ENCODE data around the gene MAP3K4. TPM values are rescaled to one million over a fixed set of nuclear protein-coding genes. Genes with fewer than 3 reads are reported as not detected.

The MAP3K4 gene
- total RNA-seq, 1 donor from 2014 or later = 59.8 TPM

DNA sequence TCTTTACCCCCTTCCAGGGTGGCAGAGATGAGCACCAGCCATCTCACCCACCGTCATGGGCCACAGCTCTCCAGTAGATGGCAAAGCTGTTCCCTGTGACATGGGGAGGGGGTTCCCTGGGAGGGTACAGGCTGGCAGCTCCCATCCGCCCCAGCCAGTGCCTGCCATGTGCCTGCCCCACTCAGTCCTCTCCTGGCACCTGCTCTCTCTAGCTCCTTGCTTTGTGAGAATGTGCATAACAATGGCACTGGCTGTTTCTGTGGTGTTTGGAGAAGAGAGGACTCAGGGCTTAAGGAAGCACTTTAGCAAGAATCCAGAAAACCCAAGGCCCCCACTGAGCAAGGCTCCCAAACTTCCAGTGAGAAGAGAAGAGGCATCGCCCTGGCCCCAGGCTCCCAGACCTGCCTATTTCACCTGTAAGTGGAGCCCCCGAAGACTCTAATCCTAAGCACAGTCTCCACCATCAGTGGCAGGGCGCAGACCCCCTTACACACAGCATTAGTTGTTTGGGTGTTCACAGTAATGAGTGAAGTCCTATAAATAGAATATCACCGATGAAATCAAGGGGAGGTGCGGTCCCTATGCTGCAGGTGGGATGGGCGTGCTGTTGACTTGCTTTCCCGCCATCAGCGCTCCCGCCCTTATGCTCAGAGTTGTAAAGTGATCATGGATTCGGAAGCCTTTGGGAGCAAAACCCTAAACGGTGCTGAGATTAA lies 172.1 kb downstream of the MAP3K4 start:
- Mint-ChIP-seq H3K36me3 (peaks cover 7% of the 10 kb centered on the region), H3K9me3 (no peaks in the 10 kb centered on the region), H3K27ac (no peak overlapping the region), H3K4me1 (peaks cover 4% of the 10 kb centered on the region), H3K27me3 (ENCODE audit: low read depth) (no peaks in the 10 kb centered on the region), H3K4me3 (no peak overlapping the region)
- no peak for DNase-seq (ENCODE audit: low spot score in 2 of 2, unreplicated experiment in 2 of 2)
- TF ChIP-seq, protein P1, sequence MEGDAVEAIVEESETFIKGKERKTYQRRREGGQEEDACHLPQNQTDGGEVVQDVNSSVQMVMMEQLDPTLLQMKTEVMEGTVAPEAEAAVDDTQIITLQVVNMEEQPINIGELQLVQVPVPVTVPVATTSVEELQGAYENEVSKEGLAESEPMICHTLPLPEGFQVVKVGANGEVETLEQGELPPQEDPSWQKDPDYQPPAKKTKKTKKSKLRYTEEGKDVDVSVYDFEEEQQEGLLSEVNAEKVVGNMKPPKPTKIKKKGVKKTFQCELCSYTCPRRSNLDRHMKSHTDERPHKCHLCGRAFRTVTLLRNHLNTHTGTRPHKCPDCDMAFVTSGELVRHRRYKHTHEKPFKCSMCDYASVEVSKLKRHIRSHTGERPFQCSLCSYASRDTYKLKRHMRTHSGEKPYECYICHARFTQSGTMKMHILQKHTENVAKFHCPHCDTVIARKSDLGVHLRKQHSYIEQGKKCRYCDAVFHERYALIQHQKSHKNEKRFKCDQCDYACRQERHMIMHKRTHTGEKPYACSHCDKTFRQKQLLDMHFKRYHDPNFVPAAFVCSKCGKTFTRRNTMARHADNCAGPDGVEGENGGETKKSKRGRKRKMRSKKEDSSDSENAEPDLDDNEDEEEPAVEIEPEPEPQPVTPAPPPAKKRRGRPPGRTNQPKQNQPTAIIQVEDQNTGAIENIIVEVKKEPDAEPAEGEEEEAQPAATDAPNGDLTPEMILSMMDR (IDR thresholded peaks at IDR 0.05; ENCODE audit: unreplicated experiment) = no peak

DNA sequence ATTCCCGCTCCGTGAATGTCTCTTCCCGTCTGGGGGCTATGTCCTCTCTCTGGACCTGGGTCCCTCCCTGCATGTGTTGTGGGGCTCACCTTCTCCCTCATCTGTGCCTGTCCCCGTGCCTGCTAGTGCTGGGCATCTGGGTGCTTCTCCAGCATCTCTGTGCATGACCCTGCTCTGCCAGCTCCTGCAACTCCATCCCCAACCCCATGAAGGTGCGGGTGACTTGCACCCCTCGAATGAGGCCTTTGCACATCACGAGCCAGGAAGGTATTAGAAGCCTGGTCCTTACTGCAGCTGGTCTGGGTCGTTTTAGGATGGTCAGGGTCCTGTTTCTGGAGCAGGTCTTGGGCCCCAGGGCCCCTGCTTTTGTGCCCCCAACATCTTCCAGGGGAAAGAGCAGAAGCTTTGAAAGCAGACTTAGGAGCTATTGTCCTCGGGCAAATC lies 172.6 kb downstream of the MAP3K4 start:
- H3K4me1 Mint-ChIP-seq = peaks cover 9% of the 10 kb centered on the region
- H3K27me3 Mint-ChIP-seq (ENCODE audit: low read depth) = no peaks in the 10 kb centered on the region
- TF ChIP-seq, protein P1 (IDR thresholded peaks at IDR 0.05; ENCODE audit: unreplicated experiment) = no peak
- H3K36me3 Mint-ChIP-seq = peaks cover 7% of the 10 kb centered on the region
- no peak for DNase-seq (ENCODE audit: low spot score in 2 of 2, unreplicated experiment in 2 of 2)
- no peaks in the 10 kb centered on the region for H3K9me3 Mint-ChIP-seq
- H3K4me3 Mint-ChIP-seq = no peak overlapping the region
- no peak overlapping the region for H3K27ac Mint-ChIP-seq

DNA sequence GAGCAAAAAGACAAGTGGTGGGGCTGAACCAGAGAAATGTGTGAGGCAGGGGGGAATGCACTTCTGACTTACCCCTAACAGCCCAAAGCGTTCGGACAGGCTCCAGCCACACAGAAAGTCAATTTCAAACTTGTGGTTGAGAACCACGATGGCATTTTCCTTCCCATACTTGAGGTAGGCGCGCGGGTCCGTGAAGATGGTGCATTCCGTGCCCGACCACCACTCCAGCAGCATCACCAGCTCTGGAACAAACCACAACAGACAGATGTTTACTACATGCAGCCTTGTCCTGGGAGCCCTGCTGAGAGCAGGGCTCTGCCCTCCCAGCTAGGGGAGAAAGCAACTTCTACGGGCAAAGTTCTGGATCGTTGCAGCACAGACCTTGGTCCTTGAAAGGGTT lies 174.6 kb downstream of the MAP3K4 start:
- Mint-ChIP-seq H3K9me3 (no peaks in the 10 kb centered on the region), H3K27ac (no peak overlapping the region), H3K36me3 (peaks cover 3% of the 10 kb centered on the region), H3K4me1 (peaks cover 20% of the 10 kb centered on the region), H3K27me3 (ENCODE audit: low read depth) (no peaks in the 10 kb centered on the region), H3K4me3 (no peak overlapping the region)
- TF ChIP-seq, protein P1 (IDR thresholded peaks at IDR 0.05; ENCODE audit: unreplicated experiment) = no peak
- no peak for DNase-seq (ENCODE audit: low spot score in 2 of 2, unreplicated experiment in 2 of 2)

DNA sequence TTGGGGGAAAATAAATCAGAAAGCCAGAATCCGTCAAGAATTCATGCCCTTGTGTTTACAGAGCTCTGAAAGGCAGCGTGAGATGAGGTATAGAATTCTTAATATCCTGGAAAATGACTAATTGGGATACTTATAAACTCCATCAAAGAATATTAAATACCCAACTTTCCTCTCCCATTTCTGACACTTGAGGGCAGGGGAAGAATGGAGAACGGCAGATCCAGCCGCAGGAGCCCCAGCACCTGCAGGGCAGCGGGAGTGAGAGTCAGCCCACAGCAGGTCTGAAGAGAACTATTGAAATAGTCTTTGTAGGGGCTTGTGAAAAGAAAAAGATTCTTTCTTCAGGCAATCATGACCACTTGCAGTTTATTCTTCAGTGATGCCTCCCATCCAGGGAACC lies 175.1 kb downstream of the MAP3K4 start:
- no peak overlapping the region for H3K4me3 Mint-ChIP-seq
- H3K27ac Mint-ChIP-seq = no peak overlapping the region
- peaks cover 20% of the 10 kb centered on the region for H3K4me1 Mint-ChIP-seq
- no peaks in the 10 kb centered on the region for H3K27me3 Mint-ChIP-seq (ENCODE audit: low read depth)
- no peaks in the 10 kb centered on the region for H3K9me3 Mint-ChIP-seq
- DNase-seq (ENCODE audit: low spot score in 2 of 2, unreplicated experiment in 2 of 2) = no peak
- H3K36me3 Mint-ChIP-seq = peaks cover 3% of the 10 kb centered on the region
- TF ChIP-seq, protein P1 (IDR thresholded peaks at IDR 0.05; ENCODE audit: unreplicated experiment) = no peak

Measured in mesothelial cell of epicardium (in vitro differentiated cells).